H1 (cell line): Measurements from ENCODE around the gene MED19. TPM values are rescaled to one million over a fixed set of nuclear protein-coding genes. Genes with fewer than 3 reads are reported as not detected.
A peak's percentile ranks its signal among the peaks of the same experiment; 100 is the strongest.

Experiments
- CTCF ChIA-PET: fragments of 300-600 bp; sonication (Branson Sonifier 250); formaldehyde crosslinking; loops from one replicate; lab custom pipeline; 2021; ENCODE audit not compliant: partially characterized antibody; lab: Charles Lee
- POLR2A ChIA-PET: fragments of 300-600 bp; sonication (Branson Sonifier 250); formaldehyde crosslinking; loops from one replicate; lab custom pipeline; 2021; ENCODE audit warnings: inconsistent platforms; ENCODE audit not compliant: partially characterized antibody; lab: Charles Lee
- DNase-seq, 2 experiments: peaks; one replicate each; pipeline versions ENCODE4 v3.0.0 to v3.0.0-alpha.2; 2010 to 2022; ENCODE audit warnings: low spot score in 2 of 2, low read depth in 1 of 2, mixed read lengths in 1 of 2
- FAIRE-seq: peaks from 2 replicates; lab custom pipeline; 2011; peaks lifted over from hg19 to GRCh38; lab: Jason Lieb, UNC
- H2AFZ ChIP-seq: 2 replicates; pipeline ENCODE4 v1.8.1; 2012; ENCODE audit warnings: low read length, inconsistent platforms
- H2AK5ac ChIP-seq: 2 replicates; pipeline ENCODE4 v1.6.1; 2013; ENCODE audit warnings: low read depth, low read length
- H2BK120ac ChIP-seq: replicated peaks from 2 replicates; pipeline ENCODE3; 2013; ENCODE audit warnings: low read depth, low read length, inconsistent platforms
- H2BK12ac ChIP-seq: 2 replicates; pipeline ENCODE4 v1.6.1; 2013; ENCODE audit warnings: low read depth, low read length
- H2BK15ac ChIP-seq: 2 replicates; pipeline ENCODE4 v1.6.1; 2013; ENCODE audit warnings: low read length
- H2BK20ac ChIP-seq: 2 replicates; pipeline ENCODE4 v1.6.1; 2013; ENCODE audit warnings: low read length
- H2BK5ac ChIP-seq: 2 replicates; pipeline ENCODE4 v1.6.1; 2013; ENCODE audit warnings: low read depth, low read length
- H3K14ac ChIP-seq: 2 replicates; pipeline ENCODE4 v1.6.1; 2013; ENCODE audit warnings: inconsistent platforms; ENCODE audit not compliant: insufficient read length
- H3K18ac ChIP-seq: 2 replicates; pipeline ENCODE4 v1.6.1; 2013; ENCODE audit warnings: low read length; ENCODE audit errors: extremely low read depth
- H3K23ac ChIP-seq: 2 replicates; pipeline ENCODE4 v1.6.1; 2013; ENCODE audit warnings: inconsistent platforms; ENCODE audit not compliant: insufficient read length
- H3K23me2 ChIP-seq: 2 replicates; pipeline ENCODE4 v1.6.1; 2013; ENCODE audit warnings: low read depth, low read length
- H3K27ac ChIP-seq: 2 replicates; pipeline ENCODE4 v1.6.1; 2011; ENCODE audit warnings: low read depth, low read length, inconsistent platforms
- H3K27me3 ChIP-seq, 4 experiments: replicated peaks in 1 of 4; 1 replicate in 1 of 4; 2 replicates in 3 of 4; pipeline versions ENCODE4 v1.6.1 to v1.8.1; 2011 to 2013; ENCODE audit warnings: low read length in 3 of 4, mild to moderate bottlenecking in 3 of 4, inconsistent platforms in 2 of 4, mixed read lengths in 2 of 4, moderate library complexity in 1 of 4; ENCODE audit not compliant: control insufficient read depth in 3 of 4, insufficient read depth in 3 of 4; ENCODE audit errors: extremely low read depth in 1 of 4
- H3K36me3 ChIP-seq, 4 experiments: 2 replicates each; pipeline versions ENCODE4 v1.6.1 to v1.8.1; 2011 to 2013; ENCODE audit warnings: mild to moderate bottlenecking in 4 of 4, low read length in 3 of 4, moderate library complexity in 2 of 4, control low read depth in 1 of 4, inconsistent platforms in 1 of 4; ENCODE audit not compliant: insufficient read depth in 4 of 4, control insufficient read depth in 2 of 4
- H3K4ac ChIP-seq: replicated peaks from 2 replicates; pipeline ENCODE3; 2013; ENCODE audit warnings: low read length, low read depth, mixed read lengths, inconsistent platforms; ENCODE audit not compliant: insufficient read length
- H3K4me1 ChIP-seq, 4 experiments: replicated peaks in 1 of 4; 1 replicate in 1 of 4; 2 replicates in 3 of 4; pipeline versions ENCODE4 v1.6.1 to v1.8.1; 2011 to 2013; ENCODE audit warnings: low read length in 3 of 4, inconsistent platforms in 2 of 4, mixed read lengths in 1 of 4; ENCODE audit not compliant: insufficient read depth in 4 of 4, control insufficient read depth in 3 of 4
- H3K4me2 ChIP-seq, 2 experiments: 2 replicates each; pipeline versions ENCODE4 v1.6.1 to v1.8.1; 2011 to 2013; ENCODE audit warnings: low read depth in 2 of 2, low read length in 2 of 2, control low read depth in 1 of 2, inconsistent platforms in 1 of 2, mild to moderate bottlenecking in 1 of 2; ENCODE audit not compliant: insufficient read depth in 1 of 2
- H3K4me3 ChIP-seq, 4 experiments: fragments of 200-600, 300-600 bp in 1 of 4; sonication (generic), shearing (Covaris generic), sonication (Bioruptor Twin) in 1 of 4; 2 replicates each; pipeline versions ENCODE4 v1.5.1 to v1.8.1; 2011 to 2016; ENCODE audit warnings: low read length in 4 of 4, low read depth in 3 of 4, control low read depth in 2 of 4, inconsistent platforms in 2 of 4, mild to moderate bottlenecking in 2 of 4, mixed read lengths in 1 of 4, moderate library complexity in 1 of 4; ENCODE audit not compliant: insufficient read depth in 2 of 4; ENCODE audit errors: extremely low read depth in 1 of 4
- H3K56ac ChIP-seq: replicated peaks from 2 replicates; pipeline ENCODE3; 2013; ENCODE audit warnings: low read depth, mild to moderate bottlenecking, mixed read lengths, low read length, inconsistent platforms; ENCODE audit not compliant: insufficient read length
- H3K79me1 ChIP-seq: 2 replicates; pipeline ENCODE4 v1.6.1; 2013; ENCODE audit warnings: low read depth, low read length, control low read depth
- H3K79me2 ChIP-seq, 2 experiments: 2 replicates each; pipeline versions ENCODE4 v1.6.1 to v1.8.1; 2012 to 2013; ENCODE audit warnings: low read length in 2 of 2, mild to moderate bottlenecking in 2 of 2, inconsistent platforms in 1 of 2; ENCODE audit not compliant: insufficient read depth in 2 of 2, control insufficient read depth in 1 of 2
- H3K9ac ChIP-seq, 4 experiments: replicated peaks in 1 of 4; 1 replicate in 1 of 4; 2 replicates in 3 of 4; pipeline versions ENCODE4 v1.6.1 to v1.8.1; 2011 to 2013; ENCODE audit warnings: low read depth in 3 of 4, low read length in 3 of 4, control low read depth in 2 of 4, mild to moderate bottlenecking in 2 of 4, moderate library complexity in 2 of 4, inconsistent platforms in 1 of 4; ENCODE audit errors: extremely low read depth in 1 of 4
- H3K9me3 ChIP-seq, 2 experiments: 2 replicates each; pipeline versions ENCODE4 v1.6.1 to v1.8.1; 2012 to 2013; ENCODE audit warnings: mild to moderate bottlenecking in 2 of 2, moderate library complexity in 2 of 2, control low read depth in 1 of 2, inconsistent platforms in 1 of 2, low read depth in 1 of 2, low read length in 1 of 2, mixed read lengths in 1 of 2; ENCODE audit not compliant: insufficient read depth in 2 of 2
- H4K20me1 ChIP-seq, 2 experiments: replicated peaks in 1 of 2; 2 replicates each; pipeline versions ENCODE3 to v1.8.1; 2011 to 2013; ENCODE audit warnings: inconsistent platforms in 2 of 2, low read length in 2 of 2, mild to moderate bottlenecking in 1 of 2; ENCODE audit not compliant: insufficient read depth in 2 of 2, control insufficient read depth in 1 of 2
- H4K5ac ChIP-seq: 2 replicates; pipeline ENCODE4 v1.6.1; 2013; ENCODE audit warnings: low read length, low read depth, mixed read lengths, inconsistent platforms; ENCODE audit not compliant: insufficient read length
- H4K8ac ChIP-seq: 2 replicates; pipeline ENCODE4 v1.8.0; 2013; ENCODE audit warnings: mild to moderate bottlenecking, moderate library complexity, low read length, inconsistent platforms; ENCODE audit not compliant: insufficient read depth; ENCODE audit errors: extremely low read depth
- H4K91ac ChIP-seq: replicated peaks from 2 replicates; pipeline ENCODE3; 2013; ENCODE audit warnings: low read length, mixed read lengths, inconsistent platforms; ENCODE audit not compliant: insufficient read length
- ATF2 ChIP-seq: IDR thresholded peaks from 2 replicates; pipeline ENCODE4 v1.6.1; 2012; ENCODE audit warnings: low read length, inconsistent platforms
- CBX8 ChIP-seq: fragments of 300-800, 300-1000 bp; sonication (generic); IDR thresholded peaks from 2 replicates; pipeline ENCODE4 v1.7.1; 2016; ENCODE audit warnings: low read depth, low read length, borderline replicate concordance
- CEBPB ChIP-seq: IDR thresholded peaks from 2 replicates; pipeline ENCODE4 v1.6.1; 2012; ENCODE audit warnings: low read depth, low read length
- GTF2F1 ChIP-seq: IDR thresholded peaks from 2 replicates; pipeline ENCODE4 v1.6.1; 2012; ENCODE audit warnings: low read depth, low read length, improper control_type of control experiment, borderline replicate concordance
- KDM1A ChIP-seq: fragments of 200-600, 300-600 bp; sonication (generic); IDR thresholded peaks from 2 replicates; pipeline ENCODE4 v1.7.1; 2016; ENCODE audit warnings: mild to moderate bottlenecking, low read length, borderline replicate concordance
- NANOG ChIP-seq: IDR thresholded peaks from 2 replicates; pipeline ENCODE4 v1.6.1; 2011; ENCODE audit warnings: low read length, low read depth, mild to moderate bottlenecking, inconsistent platforms; ENCODE audit not compliant: insufficient read depth, poor library complexity, severe bottlenecking
- SP2 ChIP-seq: IDR thresholded peaks from 2 replicates; pipeline ENCODE4 v1.6.1; 2012; ENCODE audit warnings: mild to moderate bottlenecking, low read length, inconsistent platforms
- WGBS, 2 experiments: shearing (Covaris generic) in 1 of 2; methylation state at CpG; one replicate each; pipeline versions ENCODE4 v1.1.6 to v1.1.7; 2013 to 2015; ENCODE audit warnings: low lambda C conversion rate in 2 of 2, mixed read lengths in 2 of 2, inconsistent platforms in 1 of 2, low coverage in 1 of 2, missing lambda C conversion rate in 1 of 2; ENCODE audit not compliant: insufficient replicate concordance in 2 of 2, insufficient coverage in 1 of 2, insufficient read length in 1 of 2; ENCODE audit errors: extremely low coverage in 1 of 2, missing lambda C conversion rate in 1 of 2; 5-methylcytosine and 5-hydroxymethylcytosine counted together
- polyA plus RNA-seq, 7 experiments: library from polyadenylated mRNA; depleted of rRNA in 3 of 7; stranded (reverse) in 5 of 7; unstranded in 2 of 7; fragments of >200 nt in 5 of 7; fragments of 200-250 nt in 2 of 7; gene quantifications; 1 replicate in 5 of 7; 2 replicates in 1 of 7; 4 replicates in 1 of 7; pipeline versions ENCODE4 v1.2.1 to v1.2.3, GENCODE V29; 2011 to 2013; ENCODE audit warnings: missing spikeins in 2 of 7, mixed read lengths in 2 of 7
- total RNA-seq: library from RNA; stranded (reverse); fragmentation: NEBNext Ultra II Directional; extraction: Animal tissue kit (Norgen Biotek cat#: 25700); gene quantifications from 2 replicates; pipeline ENCODE4 v1.2.1, GENCODE V29; 2021

Gene MED19
- total and polyA plus RNA-seq, 2 of the 8 experiments (the other 6 are each of a cell fraction or from before 2014, with no cell fraction given), result 19.4 to 35.4 TPM

DNA sequence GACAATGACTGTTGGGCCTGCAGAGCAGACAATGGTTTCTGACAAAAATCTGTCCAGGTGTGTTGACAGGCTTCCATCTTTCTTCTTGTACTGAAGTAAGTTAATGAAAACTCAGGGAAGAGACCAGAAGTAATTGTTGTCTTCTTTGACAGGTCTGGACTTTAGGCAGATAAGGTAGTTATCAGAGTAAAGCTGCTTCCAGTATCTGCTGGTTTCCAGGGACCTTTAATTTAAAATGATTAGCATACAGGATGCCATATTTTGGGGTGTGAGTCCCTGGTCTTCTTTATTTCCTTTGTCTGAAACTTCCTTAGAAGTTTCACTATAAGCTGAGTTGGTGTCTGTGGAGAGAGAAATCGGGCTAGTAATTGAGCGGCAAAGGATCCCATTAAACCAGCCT is 1.8 kb upstream of the MED19 start:
- POLR2A ChIA-PET, result interaction anchor here (0.8 to 4.3 kb wide), 11 partner anchors 10 to 87 kb away, joined by 3 to 27 read pairs (median 4); partner anchors contain the start of gene SELENOH
- no peak overlapping the region for H2BK15ac ChIP-seq
- peak overlapping the region; percentile 60 to 74 for H3K4me2 ChIP-seq
- peaks cover 26 to 53% of the 10 kb centered on the region in 2 experiments for H3K79me2 ChIP-seq
- no peak overlapping the region for H3K56ac ChIP-seq
- no peak overlapping the region for H2BK12ac ChIP-seq
- no peak overlapping the region for H2AK5ac ChIP-seq
- TF ChIP-seq GTF2F1 (no peak), ATF2 (no peak), NANOG (no peak), CBX8 (no peak), SP2 (no peak), CEBPB (no peak), KDM1A (no peak)
- peak overlapping the region; percentile 91 to 100 (median 98); a peak in 5 of 8 replicates for H3K4me3 ChIP-seq
- H3K4me1 ChIP-seq, result peaks cover 0 to 4% (median 0%) of the 10 kb centered on the region in 4 experiments; a peak in 1 of 7 replicates
- CTCF ChIA-PET, result interaction anchor here (0.7 to 1.0 kb wide), 5 partner anchors 21 to 853 kb away, joined by 3 read pairs; no protein-coding TSS in a partner anchor
- no peaks in the 10 kb centered on the region for H3K27me3 ChIP-seq
- no peak overlapping the region for H3K23ac ChIP-seq
- no peak overlapping the region for H3K9ac ChIP-seq
- H3K36me3 ChIP-seq, result peaks cover 0 to 11% (median 4%) of the 10 kb centered on the region in 4 experiments; a peak in 3 of 8 replicates
- no peak overlapping the region for H4K91ac ChIP-seq
- H3K79me1 ChIP-seq, result peaks cover 2% of the 10 kb centered on the region; the same call in 1 of the 2 replicates
- no peak overlapping the region for H4K5ac ChIP-seq
- no peak overlapping the region for H4K8ac ChIP-seq
- no peak overlapping the region for H3K18ac ChIP-seq
- H2BK120ac ChIP-seq, result no peak overlapping the region
- no peak overlapping the region for H3K27ac ChIP-seq
- no peak overlapping the region for H3K4ac ChIP-seq
- H2AFZ ChIP-seq, result no peak overlapping the region
- FAIRE-seq (no peak), DNase-seq (no peak)
- no peak overlapping the region for H2BK5ac ChIP-seq
- H3K14ac ChIP-seq, result no peak overlapping the region
- peaks cover 0 to 3% of the 10 kb centered on the region in 2 experiments; a peak in 1 of 4 replicates for H3K9me3 ChIP-seq
- peaks cover 0 to 5% of the 10 kb centered on the region in 2 experiments for H4K20me1 ChIP-seq
- H2BK20ac ChIP-seq, result no peak overlapping the region
- H3K23me2 ChIP-seq, result peaks cover 9% of the 10 kb centered on the region
- 87% methylated on average over 2 of the region's 2 CpGs; no CpG with 5 or more reads in 1 of the 2 experiments for WGBS, 2 experiments
